MCF 10A (cell line): ENCODE data around the gene PBX1. TPM values are rescaled to one million over a fixed set of nuclear protein-coding genes. Genes with fewer than 3 reads are reported as not detected.

Experiments
- BruUV-seq: library from RNA; stranded (reverse); fragments of 400-500 nt; replicated peaks from 2 replicates; lab custom pipeline; 2021; lab: Mats Ljungman, UMichigan
- CTCF ChIA-PET: fragments of 300-600 bp; sonication (Branson Sonifier 250); formaldehyde crosslinking; extraction: SDS; loops from one replicate; lab custom pipeline; 2021; ENCODE audit warnings: antibody characterized with exemption, inconsistent platforms; lab: Yijun Ruan, JAX
- POLR2A ChIA-PET: fragments of 300-600, 350-650 bp; sonication (Branson Sonifier 250); formaldehyde crosslinking; extraction: SDS; loops from one replicate; lab custom pipeline; 2020; ENCODE audit warnings: antibody characterized with exemption, inconsistent platforms; lab: Yijun Ruan, JAX
- DNase-seq: peaks from one replicate; pipeline ENCODE4 v3.0.0-alpha.2; 2018; ENCODE audit not compliant: unreplicated experiment
- H3K27ac Mint-ChIP-seq: one replicate; pipeline ENCODE4 v1.8.0; 2022; ENCODE audit warnings: mild to moderate bottlenecking, low read depth, mixed read lengths; ENCODE audit not compliant: unreplicated experiment
- H3K27me3 Mint-ChIP-seq: one replicate; pipeline ENCODE4 v1.8.0; 2022; ENCODE audit warnings: mixed read lengths; ENCODE audit not compliant: insufficient read depth, unreplicated experiment
- H3K36me3 Mint-ChIP-seq: one replicate; pipeline ENCODE4 v1.8.0; 2022; ENCODE audit warnings: mild to moderate bottlenecking, moderate library complexity, mixed read lengths; ENCODE audit not compliant: insufficient read depth, unreplicated experiment
- H3K4me1 Mint-ChIP-seq: one replicate; pipeline ENCODE4 v1.8.0; 2022; ENCODE audit warnings: mixed read lengths; ENCODE audit not compliant: insufficient read depth, unreplicated experiment
- H3K4me3 Mint-ChIP-seq: one replicate; pipeline ENCODE4 v1.8.0; 2022; ENCODE audit warnings: mild to moderate bottlenecking, moderate library complexity, mixed read lengths; ENCODE audit not compliant: unreplicated experiment
- H3K9me3 Mint-ChIP-seq: one replicate; pipeline ENCODE4 v1.8.0; 2022; ENCODE audit warnings: mixed read lengths; ENCODE audit not compliant: unreplicated experiment
- CTCF ChIP-seq: fragments of 200-600 bp; IDR thresholded peaks from one replicate; pipeline ENCODE4 v1.8.0; 2022; ENCODE audit warnings: antibody characterized with exemption, mild to moderate bottlenecking; ENCODE audit not compliant: unreplicated experiment
- intact Hi-C: fragments of 100-400 bp; cut with micrococcal nuclease; formaldehyde crosslinking; loops from 2 replicates; pipeline ENCODE4 v1.14.1; 2022
- total RNA-seq: library from RNA; stranded (reverse); gene quantifications from 2 replicates; pipeline ENCODE4 v1.2.3, GENCODE V29; 2022

The PBX1 gene
- total RNA-seq, 1 experiment from 2014 or later, result 5.8 TPM

GRCh38 chr1:164855716-164856329, 296.8 kb downstream of the PBX1 start:
- no TSS peak for BruUV-seq
- CTCF ChIA-PET, result interaction anchor here (0.6 to 0.9 kb wide), 2 partner anchors 630 to 1379 kb away, joined by 3 to 4 read pairs; no protein-coding TSS in a partner anchor
- Mint-ChIP-seq H3K36me3 (no peaks in the 10 kb centered on the region), H3K4me1 (no peaks in the 10 kb centered on the region), H3K9me3 (no peaks in the 10 kb centered on the region), H3K4me3 (no peak overlapping the region), H3K27me3 (peaks cover 7% of the 10 kb centered on the region), H3K27ac (no peak overlapping the region)
- TF ChIP-seq CTCF, result no peak
- DNase-seq, result no peak
- POLR2A ChIA-PET, result no interaction called here
- intact Hi-C loops, result no loop called here

GRCh38 chr1:164856381-164856780, 297.4 kb downstream of the PBX1 start:
- Mint-ChIP-seq H3K36me3 (no peaks in the 10 kb centered on the region), H3K27ac (no peak overlapping the region), H3K9me3 (no peaks in the 10 kb centered on the region), H3K27me3 (peaks cover 12% of the 10 kb centered on the region), H3K4me1 (no peaks in the 10 kb centered on the region), H3K4me3 (no peak overlapping the region)
- intact Hi-C loops, result no loop called here
- ChIA-PET CTCF (no interaction called here), POLR2A (no interaction called here)
- BruUV-seq, result no TSS peak
- no peak for DNase-seq
- TF ChIP-seq CTCF, result no peak

- TF ChIP-seq CTCF, result no peak
- Mint-ChIP-seq H3K27ac (no peak overlapping the region), H3K4me3 (no peak overlapping the region), H3K9me3 (no peaks in the 10 kb centered on the region), H3K36me3 (no peaks in the 10 kb centered on the region), H3K4me1 (no peaks in the 10 kb centered on the region), H3K27me3 (peaks cover 12% of the 10 kb centered on the region)
- POLR2A ChIA-PET, result interaction anchor here (0.6 kb wide), 1 partner anchor 111 kb away, joined by 3 read pairs; no protein-coding TSS in a partner anchor
- no TSS peak for BruUV-seq
- DNase-seq, result no peak
- intact Hi-C loops, result no loop called here
- CTCF ChIA-PET, result no interaction called here
Measured at GRCh38 chr1:164857439-164857838, 298.5 kb downstream of the PBX1 start.

- no peak for TF ChIP-seq CTCF
- no peak overlapping the region for H3K4me3 Mint-ChIP-seq
- H3K9me3 Mint-ChIP-seq, result no peaks in the 10 kb centered on the region
- no peaks in the 10 kb centered on the region for H3K36me3 Mint-ChIP-seq
- ChIA-PET POLR2A (no interaction called here), CTCF (interaction anchor here (0.7 kb wide), 1 partner anchor 186 kb away, joined by 3 read pairs; no protein-coding TSS in a partner anchor)
- intact Hi-C loops, result no loop called here
- no peak for DNase-seq
- H3K27ac Mint-ChIP-seq, result no peak overlapping the region
- peaks cover 14% of the 10 kb centered on the region for H3K27me3 Mint-ChIP-seq
- no peaks in the 10 kb centered on the region for H3K4me1 Mint-ChIP-seq
- BruUV-seq, result no TSS peak
Measured at GRCh38 chr1:164858096-164858632, 299.2 kb downstream of the PBX1 start.
